Sigmoid colon (tissue), 4 donors: ENCODE measurements around the gene SULF2.

ENCODE experiments used
- CTCF ChIP-seq, 4 experiments: fragments of 450-650 bp in 3 of 4; fragments of 200-600 bp in 1 of 4; IDR thresholded peaks; one replicate each; pipeline ENCODE4 v1.5.1; 2016 to 2019; ENCODE audit warnings: antibody characterized with exemption in 4 of 4, mild to moderate bottlenecking in 3 of 4, moderate library complexity in 2 of 4
- EP300 ChIP-seq, 4 donors: sonication (generic); formaldehyde crosslinking; IDR thresholded peaks; one replicate each; pipeline ENCODE4 v1.6.1; 2017; ENCODE audit warnings: antibody characterized with exemption in 4 of 4
- POLR2A ChIP-seq, 2 donors: fragments of 450-650 bp; IDR thresholded peaks; one replicate each; pipeline ENCODE4 v1.6.1; 2016; ENCODE audit warnings: antibody characterized with exemption in 2 of 2, mild to moderate bottlenecking in 2 of 2, moderate library complexity in 2 of 2
- POLR2AphosphoS5 ChIP-seq, 4 donors: sonication (generic); formaldehyde crosslinking; IDR thresholded peaks; one replicate each; pipeline ENCODE4 v1.6.1; 2017; ENCODE audit warnings: antibody characterized with exemption in 4 of 4

GRCh38 chr20:47686545-47686944, 98.7 kb downstream of the SULF2 start:
- TF ChIP-seq CTCF (IDR thresholded peaks at IDR 0.05) (no peak), POLR2A (IDR thresholded peaks at IDR 0.05) (peak in 1 of 2 donors; percentile 3), EP300 (IDR thresholded peaks at IDR 0.05) (no peak), POLR2AphosphoS5 (IDR thresholded peaks at IDR 0.05) (no peak)
